SW480 (cell line): ENCODE results near the gene CCDC172.
A peak's percentile ranks its signal among the peaks of the same experiment; 100 is the strongest.
"Not testable (repeated sequence)": the region's sequence is repeated elsewhere in the genome, so short reads cannot be mapped to it uniquely, and the experiment has no call there.

Source experiments
- DNase-seq: peaks from one replicate; pipeline ENCODE4 v3.0.0-alpha.2; 2016; ENCODE audit warnings: low spot score

CCDC172 gene

DNA sequence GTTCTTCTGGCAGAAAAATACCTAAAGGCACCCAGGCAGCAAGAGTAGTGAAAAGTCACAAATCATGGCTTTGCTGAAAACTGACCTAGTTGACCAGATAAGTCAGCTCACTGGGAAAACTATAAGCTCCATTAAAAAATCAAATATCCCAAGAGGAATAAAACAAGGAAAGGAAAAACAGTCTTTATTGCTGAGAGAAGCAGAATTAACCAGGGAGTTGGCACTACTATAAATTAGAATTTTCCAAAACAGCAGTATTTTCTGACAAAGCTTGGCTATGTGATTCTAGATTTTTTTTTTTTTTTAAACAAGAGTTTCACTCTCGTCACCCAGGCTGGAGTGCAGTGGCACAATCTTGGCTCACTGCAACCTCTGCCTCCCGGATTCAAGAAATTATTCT lies 12.6 kb downstream of the CCDC172 start:
- no peak for DNase-seq

DNA sequence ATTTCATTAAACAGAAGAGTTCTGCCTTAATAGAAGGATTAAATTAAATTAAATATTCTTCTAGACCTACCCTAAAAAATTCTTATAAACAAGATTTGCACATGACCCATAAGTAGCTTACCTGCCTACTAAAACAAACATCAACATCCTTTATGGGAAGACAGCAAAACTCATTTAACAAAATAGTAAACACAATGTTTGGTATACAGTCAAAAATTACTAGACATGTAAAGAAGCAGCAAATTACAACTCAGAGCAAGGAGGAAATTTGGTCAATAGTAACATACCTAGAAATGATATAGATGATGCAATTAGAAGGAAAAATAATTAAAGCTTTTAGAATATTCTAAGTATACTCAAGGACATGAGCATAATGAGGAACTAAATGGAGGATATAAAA lies 27.9 kb downstream of the CCDC172 start:
- DNase-seq = no peak

DNA sequence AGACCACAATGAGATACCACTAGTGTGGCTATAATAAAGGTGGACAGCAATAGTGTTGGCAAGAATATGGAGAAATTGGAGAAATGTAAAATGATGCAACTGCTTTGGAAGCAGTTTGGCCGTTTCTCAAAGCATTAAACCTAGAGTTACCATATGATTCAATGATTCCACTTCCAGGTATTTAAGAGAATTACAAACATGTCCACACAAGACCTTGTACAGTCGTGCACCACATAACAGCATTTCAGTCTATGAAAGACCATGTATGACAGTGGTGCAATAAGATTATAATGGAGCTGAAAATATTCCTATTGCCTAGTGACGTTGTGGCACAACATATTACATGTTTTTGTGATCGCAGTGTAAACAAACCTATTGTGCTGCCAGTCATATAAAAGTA lies 29.6 kb downstream of the CCDC172 start:
- DNase-seq = no peak

DNA sequence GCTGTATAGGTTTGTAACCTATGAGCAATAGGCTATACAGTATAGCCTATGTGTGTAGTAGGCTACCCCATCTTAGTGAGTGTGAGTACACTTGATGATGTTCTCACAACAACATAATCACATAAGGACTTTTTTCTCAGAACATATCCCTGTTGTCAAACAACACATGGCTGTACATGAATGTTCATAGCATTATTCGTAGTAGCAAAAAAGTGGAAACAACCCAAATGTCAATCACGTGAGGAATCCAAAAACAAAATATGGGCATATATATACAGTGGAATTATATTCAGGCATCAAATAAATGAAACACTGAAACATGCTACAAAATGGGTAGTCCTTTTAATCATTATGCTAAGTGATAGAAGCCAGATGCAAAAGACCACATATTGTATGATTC lies 31.1 kb downstream of the CCDC172 start:
- no peak for DNase-seq

DNA sequence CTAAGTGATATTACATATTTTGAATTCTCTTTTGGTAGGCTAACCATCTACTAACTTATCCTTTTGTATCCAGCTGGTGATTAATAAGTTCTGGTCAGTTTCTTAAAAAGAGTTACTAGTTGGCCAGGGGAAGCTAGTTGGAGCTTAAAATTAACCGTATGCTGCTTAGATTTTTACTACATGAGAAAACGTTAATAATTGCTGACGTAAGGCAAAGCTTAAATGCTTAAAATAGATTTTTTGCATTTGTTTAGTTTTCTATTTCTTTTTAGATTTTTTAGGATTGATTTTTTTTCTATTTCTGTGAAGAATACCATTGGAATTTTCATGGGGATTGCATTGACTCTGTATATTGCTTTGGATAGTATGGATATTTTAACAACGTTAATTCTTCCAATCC lies 32.6 kb downstream of the CCDC172 start:
- no peak for DNase-seq

DNA sequence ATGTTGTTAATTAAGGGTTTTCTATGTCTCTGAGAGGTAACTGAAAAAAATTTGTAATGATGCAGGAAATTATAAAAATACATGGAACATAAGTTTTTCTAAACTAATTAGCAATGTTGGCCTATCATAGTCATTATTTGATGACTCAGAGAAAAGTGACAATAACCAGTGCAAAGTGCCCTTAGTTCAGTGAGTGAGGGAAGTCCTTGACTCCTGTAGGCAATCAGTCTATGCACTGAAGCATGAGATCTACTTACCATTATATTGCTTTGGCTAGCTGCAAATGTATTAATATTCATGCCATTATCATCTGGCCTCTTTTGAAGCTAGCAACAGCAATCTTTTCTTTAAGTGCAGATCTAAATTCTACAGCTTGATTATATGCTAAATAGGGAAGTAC lies 40.6 kb downstream of the CCDC172 start:
- no peak for DNase-seq

DNA sequence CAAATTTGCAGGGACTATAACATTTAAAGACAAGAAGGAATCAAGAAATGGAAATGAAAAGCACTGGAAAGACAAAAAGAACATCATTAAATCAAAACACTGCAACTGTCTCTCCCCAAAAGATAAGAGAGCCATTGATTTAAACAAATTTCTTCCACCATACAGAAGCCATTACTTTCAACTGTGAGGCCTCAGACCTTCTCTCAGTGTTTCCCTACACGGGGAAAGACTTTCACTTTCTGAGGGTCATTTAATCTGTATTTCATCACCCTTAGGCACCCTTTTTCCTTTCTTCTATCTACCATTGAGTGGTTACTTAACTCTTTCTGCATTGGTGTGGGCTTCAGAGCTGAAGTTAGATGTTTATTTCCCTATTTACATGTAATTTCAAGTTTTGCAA lies 47.5 kb downstream of the CCDC172 start:
- no peak for DNase-seq

DNA sequence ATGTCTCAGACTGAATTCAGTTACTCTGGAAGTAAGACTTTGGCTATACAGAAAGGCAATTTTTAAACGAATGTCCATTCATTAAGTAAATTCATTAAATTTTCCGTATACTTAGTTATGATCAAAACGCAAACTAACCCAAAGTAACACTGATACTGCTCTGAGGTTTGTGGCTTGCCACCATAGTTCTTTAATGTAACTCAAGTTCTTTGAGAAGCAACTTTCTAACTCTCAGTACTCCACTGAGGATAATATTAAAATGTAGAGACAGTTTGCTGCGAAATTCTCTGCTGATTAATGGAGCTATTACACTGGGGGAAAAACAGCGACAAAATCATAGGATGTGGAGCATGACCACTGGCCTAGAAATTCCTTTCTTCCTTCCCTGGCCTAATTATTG lies 58.0 kb downstream of the CCDC172 start:
- no peak for DNase-seq

DNA sequence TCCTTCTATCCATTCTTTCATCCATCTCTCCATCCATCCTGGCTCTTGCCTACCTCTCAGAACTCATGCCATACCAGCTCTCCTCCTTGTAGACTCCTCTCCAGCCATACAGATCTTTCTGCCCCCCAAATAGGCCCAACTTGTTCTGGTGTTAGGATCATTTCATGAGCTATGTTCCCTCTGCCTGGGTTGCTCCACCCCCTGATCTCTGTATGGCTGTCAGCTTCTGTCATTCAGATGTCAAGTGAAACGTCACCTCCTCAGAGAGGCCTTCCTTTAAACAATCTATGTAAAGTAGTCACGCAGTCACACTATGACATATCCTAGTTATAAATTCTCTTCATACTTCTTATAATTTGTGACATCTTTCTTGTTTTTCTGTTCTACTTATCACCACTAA lies 61.1 kb downstream of the CCDC172 start:
- DNase-seq = no peak

DNA sequence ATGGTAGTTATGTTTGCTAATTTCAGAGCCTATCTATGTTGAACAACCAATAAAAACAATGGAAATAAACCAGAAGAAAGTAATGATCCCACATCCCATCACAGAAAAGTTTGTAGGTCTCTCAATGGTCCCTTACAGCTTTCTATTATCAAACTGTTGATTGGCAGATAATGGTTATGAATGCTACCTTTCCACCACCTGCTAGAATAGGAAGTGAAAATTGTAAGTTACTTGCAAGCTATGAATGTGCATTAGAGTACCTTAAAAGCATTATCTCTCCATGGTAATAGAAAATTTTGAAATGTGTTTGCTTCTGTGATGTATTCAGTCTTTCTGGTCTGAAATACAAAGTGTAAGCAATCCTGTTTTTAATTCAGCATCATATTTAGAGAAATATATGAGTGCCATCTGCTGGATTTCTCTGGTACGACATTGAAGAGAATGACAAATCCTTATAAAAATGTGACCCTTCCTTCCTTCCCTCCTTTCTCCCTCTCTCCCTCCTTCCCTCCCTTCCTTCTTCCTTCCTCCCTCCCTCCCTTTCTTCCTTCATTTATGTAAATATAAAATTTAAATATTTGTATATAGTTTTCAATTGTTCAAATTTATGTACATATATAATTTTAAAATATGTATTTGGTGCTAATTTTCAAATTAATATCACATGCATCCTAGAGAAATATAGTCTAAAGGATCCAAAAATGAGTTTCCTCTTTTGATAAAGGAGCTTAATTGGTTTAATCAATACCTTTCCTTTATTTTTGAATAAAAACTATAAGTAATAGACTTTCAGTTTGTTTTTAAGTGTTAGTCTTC lies 62.0 kb downstream of the CCDC172 start:
- DNase-seq = peak; percentile 25

DNA sequence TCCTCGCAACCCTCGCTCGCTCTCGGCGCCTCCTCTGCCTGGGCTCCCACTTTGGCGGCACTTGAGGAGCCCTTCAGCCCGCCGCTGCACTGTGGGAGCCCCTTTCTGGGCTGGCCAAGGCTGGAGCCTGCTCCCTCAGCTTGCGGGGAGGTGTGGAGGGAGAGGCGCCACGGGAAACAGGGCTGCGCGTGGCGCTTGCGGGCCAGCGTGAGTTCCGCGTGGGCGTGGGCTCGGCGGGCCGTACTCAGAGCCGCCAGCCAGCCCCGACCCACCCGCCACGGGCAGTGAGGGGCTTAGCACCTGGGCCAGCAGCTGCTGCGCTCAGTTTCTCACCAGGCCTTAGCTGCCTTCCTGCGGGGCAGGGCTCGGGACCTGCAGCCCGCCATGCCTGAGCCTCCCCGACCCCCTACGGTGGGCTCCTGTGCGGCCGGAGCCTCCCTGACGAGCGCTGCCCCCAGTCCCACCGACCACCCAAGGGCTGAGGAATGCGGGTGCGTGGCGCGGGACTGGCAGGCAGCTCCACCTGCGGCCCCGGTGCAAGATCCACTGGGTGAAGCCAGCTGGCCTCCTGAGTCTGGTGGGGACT lies 69.1 kb downstream of the CCDC172 start:
- not testable (repeated sequence) for DNase-seq

DNA sequence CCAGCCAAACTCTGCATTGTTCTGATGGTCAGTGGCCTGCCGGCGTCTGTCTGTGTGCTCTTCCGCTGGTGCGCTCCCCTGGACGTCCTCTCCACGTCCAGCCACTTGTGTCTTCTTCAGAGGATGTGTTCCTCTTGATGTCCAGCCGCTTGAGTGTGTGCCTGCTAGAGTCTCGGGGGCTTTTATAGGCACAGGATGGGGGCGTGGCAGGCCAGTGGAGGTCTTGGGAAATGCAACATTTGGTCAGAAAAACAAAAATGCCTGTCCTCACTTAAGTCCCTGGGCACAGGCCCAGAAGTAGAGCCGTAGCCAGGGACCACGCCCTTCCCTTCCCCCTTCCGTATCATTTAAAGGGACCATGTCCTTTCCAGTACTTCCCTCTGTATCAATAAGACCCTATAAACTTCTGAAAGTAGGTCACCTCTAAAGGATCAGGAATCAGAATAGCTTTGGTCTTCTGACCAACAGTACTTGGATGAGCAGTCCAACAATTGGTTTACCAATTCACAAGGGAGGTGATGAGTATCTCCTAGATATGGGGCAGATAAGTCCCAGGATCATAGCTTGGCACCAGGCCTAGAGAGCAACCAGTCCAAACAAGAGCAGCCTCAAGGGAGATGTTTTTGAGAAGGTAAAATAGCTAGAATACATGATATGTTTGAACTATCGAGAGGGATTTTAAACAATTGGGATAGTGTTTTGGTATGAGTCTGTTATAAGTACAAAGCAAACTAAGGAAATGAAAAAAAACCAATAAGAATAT lies 71.2 kb downstream of the CCDC172 start:
- no peak for DNase-seq

DNA sequence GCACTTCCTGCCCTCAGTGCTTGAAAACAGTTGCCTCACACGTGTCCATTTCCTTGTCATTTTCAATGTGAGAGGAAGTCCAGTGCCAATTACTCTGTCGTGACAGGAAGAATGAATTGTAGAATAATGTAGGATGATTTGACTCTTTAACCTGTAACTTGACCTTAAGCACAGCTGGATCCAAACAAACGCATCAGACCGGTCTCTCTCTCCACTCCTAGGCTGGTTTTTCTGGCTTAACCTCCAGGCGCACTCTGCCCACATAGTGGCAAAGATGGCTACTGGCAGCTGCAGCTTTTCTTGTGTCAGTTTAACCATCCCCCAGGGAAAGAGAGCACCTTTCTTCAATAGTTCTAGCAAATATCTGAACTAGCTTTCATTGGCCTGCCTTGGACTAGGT lies 74.0 kb downstream of the CCDC172 start:
- DNase-seq = no peak

DNA sequence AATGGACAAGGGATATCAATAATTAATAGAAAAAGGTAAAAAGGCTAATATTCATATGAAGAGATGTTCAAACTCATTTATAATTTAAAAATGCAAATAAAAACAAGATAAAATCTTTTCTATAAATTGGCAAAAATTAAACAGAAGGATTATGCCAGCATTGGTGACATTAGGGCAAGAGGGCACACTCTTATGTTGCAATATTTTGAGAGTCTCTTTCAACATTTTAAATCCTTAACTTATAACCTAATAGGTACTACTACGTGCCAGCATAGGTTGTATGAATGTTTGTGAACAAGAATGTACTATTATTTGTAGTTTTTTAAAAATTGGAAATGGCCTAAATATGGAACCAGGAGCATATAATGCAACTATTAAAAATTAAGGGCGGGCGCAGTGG lies 78.6 kb downstream of the CCDC172 start:
- DNase-seq = no peak

DNA sequence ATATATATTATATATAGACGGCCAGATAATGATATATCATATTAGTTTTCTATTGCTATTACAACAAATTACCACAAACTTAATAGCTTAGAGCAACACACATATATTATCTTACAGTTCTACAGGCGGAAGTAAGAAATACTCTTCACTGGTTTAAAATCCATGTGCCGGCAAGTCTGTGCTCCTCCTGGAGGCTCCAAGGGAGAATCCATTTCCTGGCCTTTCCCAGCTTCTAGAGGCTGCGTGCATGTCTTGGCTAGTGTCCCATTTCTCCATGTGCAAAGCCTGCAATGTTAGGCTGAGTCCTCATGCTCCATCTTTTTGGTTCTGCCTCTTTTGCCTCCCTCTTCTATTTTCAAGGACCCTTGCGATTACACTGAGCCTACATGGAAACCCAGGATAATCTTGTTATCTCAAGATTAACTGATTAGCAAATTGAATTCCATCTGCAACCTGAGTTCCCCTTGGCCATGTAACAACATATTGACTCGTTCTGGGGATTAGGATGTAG lies 79.5 kb downstream of the CCDC172 start:
- no peak for DNase-seq

DNA sequence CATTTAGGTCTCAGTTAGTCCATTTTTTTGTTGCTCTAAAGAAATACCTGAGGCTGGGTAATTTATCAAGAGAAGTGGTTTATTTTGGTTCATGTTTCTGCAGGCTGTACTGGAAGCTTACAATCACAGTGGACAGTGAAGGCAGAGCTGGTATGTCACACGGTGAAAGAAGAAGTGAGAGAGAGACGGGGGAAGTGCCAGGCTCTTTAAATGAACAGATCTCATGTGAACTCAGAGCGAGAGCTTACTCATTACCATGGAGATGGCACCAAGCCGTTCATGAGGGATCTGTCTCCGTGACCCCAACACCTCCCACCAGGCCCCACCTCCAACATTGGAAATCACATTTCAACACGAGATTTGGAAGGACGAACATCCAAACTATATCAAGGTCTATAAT lies 84.5 kb downstream of the CCDC172 start:
- DNase-seq = no peak

DNA sequence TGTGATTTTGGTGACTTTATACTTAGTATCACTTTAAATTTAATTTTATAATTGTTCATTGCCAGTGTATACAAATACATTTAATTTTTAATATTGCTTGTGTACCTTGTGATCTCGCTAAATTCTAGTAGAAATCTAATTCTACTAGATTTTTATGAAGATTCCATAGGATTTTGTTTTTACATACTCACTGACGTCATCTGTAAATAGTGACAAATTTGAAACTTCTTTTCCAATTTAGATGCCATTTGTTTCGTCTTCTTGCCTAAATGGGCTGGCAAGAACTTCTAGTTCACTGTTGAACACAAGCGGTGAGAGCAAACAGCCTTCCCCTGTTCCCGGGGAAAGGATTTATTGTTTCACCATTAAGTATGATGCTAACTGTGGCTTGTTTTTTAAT lies 86.1 kb downstream of the CCDC172 start:
- DNase-seq = no peak

DNA sequence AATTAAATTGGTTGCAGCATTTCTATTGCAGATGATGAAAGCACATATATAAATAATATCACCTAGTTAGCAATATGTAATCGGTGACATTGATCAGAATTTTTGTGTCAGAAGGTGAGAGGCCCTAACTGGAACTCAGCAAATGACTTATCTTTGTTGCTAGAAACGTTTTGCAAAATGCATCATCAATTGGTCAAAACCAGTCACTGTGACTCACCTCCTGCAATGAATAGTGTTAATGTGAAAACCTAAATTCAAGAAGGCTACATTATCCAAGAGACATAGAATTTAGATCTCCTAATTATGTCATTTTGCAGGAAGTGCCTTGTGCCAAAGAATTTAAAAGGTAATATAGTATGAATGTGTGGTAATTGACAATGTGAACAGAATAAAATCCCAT lies 93.6 kb downstream of the CCDC172 start:
- no peak for DNase-seq

DNA sequence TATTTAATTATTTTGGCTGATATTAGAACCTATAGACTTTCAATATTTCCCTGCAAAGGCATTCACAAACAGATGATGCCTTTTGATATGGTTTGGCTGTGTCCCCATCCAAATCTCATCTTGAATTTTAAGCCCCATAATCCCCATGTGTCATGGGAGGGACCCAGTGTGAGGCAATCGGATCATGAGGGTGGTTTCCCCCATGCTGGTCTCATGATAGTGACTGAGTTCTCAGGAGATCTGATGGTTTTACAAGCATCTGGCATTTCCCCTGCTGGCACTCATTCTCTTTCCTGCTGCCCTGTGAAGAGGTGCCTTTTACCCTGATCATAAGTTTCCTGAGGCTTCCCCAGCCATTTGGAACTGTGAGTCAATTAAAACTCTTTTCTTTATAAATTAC lies 94.1 kb downstream of the CCDC172 start:
- DNase-seq = no peak

DNA sequence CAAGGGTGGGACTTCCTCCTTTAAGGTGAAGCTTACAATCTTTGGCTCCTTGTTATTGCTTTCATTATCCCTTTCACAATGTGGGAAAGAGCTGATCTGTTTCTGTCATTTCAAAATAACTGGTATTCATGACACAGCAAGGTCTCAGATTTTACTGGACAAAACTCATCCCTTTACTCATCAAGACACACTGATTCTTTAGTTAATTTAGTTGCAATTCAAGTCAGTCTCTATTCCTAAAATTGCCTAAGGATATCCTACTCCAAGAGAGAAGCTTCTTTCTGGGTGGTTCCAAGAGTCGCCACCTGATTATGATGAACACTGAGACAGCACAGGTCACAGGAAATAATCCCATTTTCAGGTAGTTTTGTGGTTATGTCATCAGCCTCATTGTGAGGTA lies 97.6 kb downstream of the CCDC172 start:
- no peak for DNase-seq

DNA sequence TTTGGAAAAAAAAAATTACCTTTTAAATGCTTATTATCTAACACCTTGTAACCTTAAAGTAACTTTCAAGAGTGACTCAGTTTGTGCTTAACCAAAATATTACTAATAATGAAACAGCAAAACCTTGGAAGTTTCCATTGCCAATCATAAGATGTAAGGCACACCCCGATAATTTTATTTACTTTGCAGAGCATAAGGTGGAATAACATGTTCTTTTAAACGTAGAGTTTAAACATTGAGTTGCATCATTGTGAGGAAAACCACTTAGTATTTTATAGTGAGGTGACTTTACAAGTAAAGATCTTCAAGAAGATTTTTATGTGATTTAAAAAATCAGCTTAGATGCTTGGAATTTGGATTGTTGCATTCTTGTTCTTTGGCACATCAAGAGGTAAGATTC lies 103.4 kb downstream of the CCDC172 start, which contains the start of gene PNLIPRP3:
Gene PNLIPRP3, plus strand, starts transcription at position 177 of the 400 bp plus-strand sequence. Its CDS starts 166 bp downstream, at position 343.
- no peak for DNase-seq

DNA sequence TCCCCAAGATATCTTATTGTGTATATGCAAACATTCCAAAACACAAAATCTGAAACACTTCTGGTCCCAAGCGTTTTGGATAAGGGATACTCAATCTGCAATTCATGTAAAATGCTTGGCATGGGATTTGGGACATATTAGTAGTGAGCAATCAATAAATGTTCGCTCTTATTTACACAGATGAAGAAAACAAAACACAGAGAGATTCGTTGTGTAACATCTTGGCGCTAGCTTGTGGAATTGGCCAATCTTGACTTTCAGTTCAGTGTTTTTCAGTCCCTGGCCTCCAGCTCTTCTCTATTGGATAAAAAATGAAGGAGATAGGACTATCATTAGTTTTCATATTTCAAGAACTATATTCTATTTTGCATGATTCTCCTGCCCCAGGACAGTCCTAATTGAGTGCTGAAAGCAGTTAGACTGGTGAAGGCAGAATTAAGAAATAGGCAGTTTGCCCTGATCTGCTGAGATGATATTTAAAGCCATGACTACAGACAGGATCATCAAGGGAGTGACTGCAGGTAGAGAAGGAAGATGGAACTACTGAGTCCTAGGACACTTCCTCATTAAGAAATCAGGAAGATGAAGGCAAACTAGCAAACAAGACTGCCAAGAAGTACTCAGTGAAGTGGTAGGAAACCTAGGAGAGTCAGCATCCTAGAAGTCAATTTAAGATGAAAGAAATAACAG lies 105.2 kb downstream of the CCDC172 start:
- no peak for DNase-seq
